Measurements from ENCODE around the gene C19orf53. TPM values are rescaled to one million over a fixed set of nuclear protein-coding genes. Genes with fewer than 3 reads are reported as not detected.

Gene C19orf53
- polyA plus RNA-seq, 3 donors, result 125 to 156 (median 132) TPM

GRCh38 chr19:13799669-13800068 is 25.4 kb downstream of the C19orf53 start:
- Mint-ChIP-seq H3K9me3 (peaks cover 0 to 2% (median 0%) of the 10 kb centered on the region in 7 donors), H3K36me3 (peaks cover 3 to 15% of the 10 kb centered on the region in 2 donors), H3K27ac (no peak overlapping the region), H3K4me3 (peak overlapping the region in 1 of 2 donors; percentile 37), H3K27me3 (ENCODE audit: low read depth in 3 of 3) (peaks cover 0 to 6% (median 0%) of the 10 kb centered on the region in 3 donors), H3K4me1 (peaks cover 21% of the 10 kb centered on the region)
- Histone ChIP-seq H3K4me2 (replicated peaks; ENCODE audit: extremely low read depth, low read length, poor library complexity, severe bottlenecking) (no peak overlapping the region), H3K9ac (ENCODE audit: insufficient read depth, low read length, poor library complexity, severe bottlenecking) (no peak overlapping the region), H3K79me2 (ENCODE audit: insufficient read depth, low read length) (no peaks in the 10 kb centered on the region), H3K27me3 (ENCODE audit: control insufficient read depth in 2 of 2, insufficient read depth in 2 of 2, low read length in 2 of 2) (no peaks in the 10 kb centered on the region), H3K4me1 (ENCODE audit: control insufficient read depth in 1 of 2, insufficient read depth in 2 of 2, low read length in 2 of 2) (peaks cover 20 to 22% of the 10 kb centered on the region in 2 donors), H3K36me3 (replicated peaks in 1 of 2; ENCODE audit: control insufficient read depth in 1 of 2, insufficient read depth in 2 of 2, low read length in 2 of 2) (no peaks in the 10 kb centered on the region), H3K9me3 (replicated peaks in 1 of 2; ENCODE audit: control insufficient read depth in 1 of 2, insufficient read depth in 1 of 2, low read length in 2 of 2) (no peaks in the 10 kb centered on the region), H4K20me1 (ENCODE audit: insufficient read depth, low read length) (no peaks in the 10 kb centered on the region), H2AFZ (ENCODE audit: insufficient read depth, low read depth, low read length, poor library complexity, severe bottlenecking) (no peak overlapping the region), H3K27ac (ENCODE audit: low read depth in 1 of 2, low read length in 2 of 2) (no peak overlapping the region), H3K4me3 (replicated peaks in 1 of 3; ENCODE audit: low read depth in 2 of 3, low read length in 3 of 3) (no peak overlapping the region)
- intact Hi-C loops (cut with micrococcal nuclease), result loop anchor here in 1 of 2 donors (5.0 kb wide), 2 partner anchors 33 to 67 kb away; no protein-coding TSS in a partner anchor
- no peak for DNase-seq
- no peak for TF ChIP-seq CTCF (IDR thresholded peaks at IDR 0.05)
- WGBS (ENCODE audit: insufficient coverage), result 97% methylated on average over 21 of the region's 22 CpGs

GRCh38 chr19:13803038-13803437 is 28.8 kb downstream of the C19orf53 start:
- Histone ChIP-seq H3K4me2 (replicated peaks; ENCODE audit: extremely low read depth, low read length, poor library complexity, severe bottlenecking) (no peak overlapping the region), H2AFZ (ENCODE audit: insufficient read depth, low read depth, low read length, poor library complexity, severe bottlenecking) (no peak overlapping the region), H3K79me2 (ENCODE audit: insufficient read depth, low read length) (no peaks in the 10 kb centered on the region), H3K4me1 (ENCODE audit: control insufficient read depth in 1 of 2, insufficient read depth in 2 of 2, low read length in 2 of 2) (no peaks in the 10 kb centered on the region), H4K20me1 (ENCODE audit: insufficient read depth, low read length) (no peaks in the 10 kb centered on the region), H3K27me3 (ENCODE audit: control insufficient read depth in 2 of 2, insufficient read depth in 2 of 2, low read length in 2 of 2) (no peaks in the 10 kb centered on the region), H3K27ac (ENCODE audit: low read depth in 1 of 2, low read length in 2 of 2) (no peak overlapping the region), H3K9ac (ENCODE audit: insufficient read depth, low read length, poor library complexity, severe bottlenecking) (no peak overlapping the region), H3K9me3 (replicated peaks in 1 of 2; ENCODE audit: control insufficient read depth in 1 of 2, insufficient read depth in 1 of 2, low read length in 2 of 2) (no peaks in the 10 kb centered on the region), H3K36me3 (replicated peaks in 1 of 2; ENCODE audit: control insufficient read depth in 1 of 2, insufficient read depth in 2 of 2, low read length in 2 of 2) (peaks cover 0 to 11% of the 10 kb centered on the region in 2 donors), H3K4me3 (replicated peaks in 1 of 3; ENCODE audit: low read depth in 2 of 3, low read length in 3 of 3) (no peak overlapping the region)
- Mint-ChIP-seq H3K4me1 (peaks cover under 1% of the 10 kb centered on the region), H3K27me3 (ENCODE audit: low read depth in 3 of 3) (peaks cover 0 to 2% (median 0%) of the 10 kb centered on the region in 3 donors), H3K4me3 (no peak overlapping the region), H3K9me3 (peaks cover 0 to 2% (median 0%) of the 10 kb centered on the region in 7 donors), H3K36me3 (peaks cover 9 to 25% of the 10 kb centered on the region in 2 donors), H3K27ac (no peak overlapping the region)
- no peak for DNase-seq
- 95% methylated on average over 6 of the region's 9 CpGs for WGBS (ENCODE audit: insufficient coverage)
- TF ChIP-seq CTCF (IDR thresholded peaks at IDR 0.05), result no peak
- intact Hi-C loops (cut with micrococcal nuclease), result no loop called here
